Breast epithelium (tissue), 3 donors: Measurements from ENCODE around the gene IL1RAP.

Experiments used
- POLR2A ChIP-seq: fragments of 450-650 bp; IDR thresholded peaks from one replicate; pipeline ENCODE4 v1.6.1; 2016; ENCODE audit warnings: antibody characterized with exemption, mild to moderate bottlenecking, moderate library complexity
- TF ChIP-seq, protein P1 (sequence below), 3 donors: fragments of 450-650 bp; IDR thresholded peaks; one replicate each; pipeline ENCODE4 v1.5.1; 2016 to 2017; ENCODE audit warnings: antibody characterized with exemption in 3 of 3, mild to moderate bottlenecking in 3 of 3, moderate library complexity in 3 of 3

DNA sequence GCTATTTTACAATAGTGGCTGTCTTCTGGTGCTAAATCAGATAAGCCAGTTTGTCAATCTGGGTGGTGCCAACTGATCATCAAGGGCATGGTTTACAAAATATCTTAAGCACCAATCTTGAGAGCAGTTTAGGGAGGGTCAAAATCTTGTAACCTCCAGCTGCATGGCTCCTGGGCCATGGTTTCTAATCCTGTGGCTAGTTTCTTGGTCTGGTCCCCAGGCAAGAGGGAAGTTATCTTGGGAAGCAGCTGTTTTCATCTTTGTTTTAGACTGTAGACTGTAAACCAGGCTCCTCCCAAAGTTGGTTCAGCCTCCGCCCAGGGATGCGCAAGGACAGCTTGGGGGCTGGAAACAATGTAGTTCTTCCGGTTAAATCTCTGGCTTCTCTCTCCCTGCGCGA is 166.8 kb downstream of the IL1RAP start:
- no peak for TF ChIP-seq POLR2A
- TF ChIP-seq, protein P1, sequence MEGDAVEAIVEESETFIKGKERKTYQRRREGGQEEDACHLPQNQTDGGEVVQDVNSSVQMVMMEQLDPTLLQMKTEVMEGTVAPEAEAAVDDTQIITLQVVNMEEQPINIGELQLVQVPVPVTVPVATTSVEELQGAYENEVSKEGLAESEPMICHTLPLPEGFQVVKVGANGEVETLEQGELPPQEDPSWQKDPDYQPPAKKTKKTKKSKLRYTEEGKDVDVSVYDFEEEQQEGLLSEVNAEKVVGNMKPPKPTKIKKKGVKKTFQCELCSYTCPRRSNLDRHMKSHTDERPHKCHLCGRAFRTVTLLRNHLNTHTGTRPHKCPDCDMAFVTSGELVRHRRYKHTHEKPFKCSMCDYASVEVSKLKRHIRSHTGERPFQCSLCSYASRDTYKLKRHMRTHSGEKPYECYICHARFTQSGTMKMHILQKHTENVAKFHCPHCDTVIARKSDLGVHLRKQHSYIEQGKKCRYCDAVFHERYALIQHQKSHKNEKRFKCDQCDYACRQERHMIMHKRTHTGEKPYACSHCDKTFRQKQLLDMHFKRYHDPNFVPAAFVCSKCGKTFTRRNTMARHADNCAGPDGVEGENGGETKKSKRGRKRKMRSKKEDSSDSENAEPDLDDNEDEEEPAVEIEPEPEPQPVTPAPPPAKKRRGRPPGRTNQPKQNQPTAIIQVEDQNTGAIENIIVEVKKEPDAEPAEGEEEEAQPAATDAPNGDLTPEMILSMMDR (IDR thresholded peaks at IDR 0.05): no peak
